AG04449 (cell line): ENCODE measurements around the gene ELF5.

Experiments used
- CTCF ChIA-PET: fragments of 350-600 bp; formaldehyde crosslinking; extraction: SDS; loops from one replicate; lab custom pipeline; 2021; ENCODE audit warnings: antibody characterized with exemption; lab: Yijun Ruan, JAX
- POLR2A ChIA-PET: fragments of 400-600, 350-600 bp; formaldehyde crosslinking; extraction: SDS; loops from one replicate; lab custom pipeline; 2020; ENCODE audit warnings: antibody characterized with exemption, inconsistent platforms; lab: Yijun Ruan, JAX
- DNase-seq: peaks from one replicate; pipeline ENCODE4 v3.0.0-alpha.2; 2010; ENCODE audit warnings: low read depth, low spot score
- H3K4me3 ChIP-seq: 2 replicates; pipeline ENCODE4 v1.5.1; 2011; ENCODE audit warnings: low read depth, mild to moderate bottlenecking, control low read depth, low read length
- TF ChIP-seq, protein P1 (sequence below): IDR thresholded peaks from one replicate; pipeline ENCODE4 v1.5.1; 2011; ENCODE audit warnings: mild to moderate bottlenecking, moderate library complexity, low read length, control low read depth, inconsistent platforms; ENCODE audit not compliant: insufficient read depth; ENCODE audit errors: missing control alignments

Gene ELF5

DNA sequence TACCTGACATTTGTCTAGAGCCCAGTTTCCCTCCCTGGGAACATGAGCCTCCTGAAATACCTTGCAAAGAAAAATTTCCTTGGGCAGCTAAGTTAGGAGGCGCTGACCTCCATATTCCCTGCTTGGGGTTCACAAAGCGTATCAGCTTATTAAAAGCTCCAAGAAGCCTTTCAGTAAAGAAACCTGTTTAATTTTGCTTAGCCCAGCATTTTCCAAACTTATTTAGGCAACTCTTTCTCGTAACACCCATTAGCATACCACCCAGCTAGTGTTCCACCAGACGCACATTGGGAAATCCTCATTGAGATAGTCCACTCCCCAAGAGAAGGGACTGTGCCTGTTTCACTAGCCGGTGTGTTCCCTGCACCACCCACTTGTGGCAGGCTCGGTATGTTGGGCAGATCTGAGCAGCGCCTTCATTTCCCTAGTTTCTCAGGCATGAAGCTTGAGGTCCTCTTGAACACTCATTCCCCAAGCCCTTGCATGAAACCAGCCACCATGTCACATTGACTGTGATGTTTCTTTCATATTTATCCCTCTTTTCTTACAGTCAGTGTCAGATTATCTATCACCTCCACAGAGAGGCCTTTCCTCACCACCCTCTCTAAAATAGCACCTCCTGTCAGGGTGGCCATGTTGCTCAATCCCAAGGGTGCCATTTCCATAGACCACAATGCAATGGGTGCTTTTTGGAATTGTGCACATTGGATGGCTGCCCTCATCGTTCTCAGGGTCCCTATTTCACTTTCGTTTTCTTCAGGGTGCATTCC lies 12.5 kb upstream of the ELF5 start:
- ChIA-PET POLR2A (no interaction called here), CTCF (interaction anchor here (1.7 kb wide), 1 partner anchor 13 kb away, joined by 7 read pairs; the partner anchor contains the start of gene ELF5)
- H3K4me3 ChIP-seq = no peak overlapping the region
- TF ChIP-seq, protein P1, sequence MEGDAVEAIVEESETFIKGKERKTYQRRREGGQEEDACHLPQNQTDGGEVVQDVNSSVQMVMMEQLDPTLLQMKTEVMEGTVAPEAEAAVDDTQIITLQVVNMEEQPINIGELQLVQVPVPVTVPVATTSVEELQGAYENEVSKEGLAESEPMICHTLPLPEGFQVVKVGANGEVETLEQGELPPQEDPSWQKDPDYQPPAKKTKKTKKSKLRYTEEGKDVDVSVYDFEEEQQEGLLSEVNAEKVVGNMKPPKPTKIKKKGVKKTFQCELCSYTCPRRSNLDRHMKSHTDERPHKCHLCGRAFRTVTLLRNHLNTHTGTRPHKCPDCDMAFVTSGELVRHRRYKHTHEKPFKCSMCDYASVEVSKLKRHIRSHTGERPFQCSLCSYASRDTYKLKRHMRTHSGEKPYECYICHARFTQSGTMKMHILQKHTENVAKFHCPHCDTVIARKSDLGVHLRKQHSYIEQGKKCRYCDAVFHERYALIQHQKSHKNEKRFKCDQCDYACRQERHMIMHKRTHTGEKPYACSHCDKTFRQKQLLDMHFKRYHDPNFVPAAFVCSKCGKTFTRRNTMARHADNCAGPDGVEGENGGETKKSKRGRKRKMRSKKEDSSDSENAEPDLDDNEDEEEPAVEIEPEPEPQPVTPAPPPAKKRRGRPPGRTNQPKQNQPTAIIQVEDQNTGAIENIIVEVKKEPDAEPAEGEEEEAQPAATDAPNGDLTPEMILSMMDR = no peak
- no peak for DNase-seq

DNA sequence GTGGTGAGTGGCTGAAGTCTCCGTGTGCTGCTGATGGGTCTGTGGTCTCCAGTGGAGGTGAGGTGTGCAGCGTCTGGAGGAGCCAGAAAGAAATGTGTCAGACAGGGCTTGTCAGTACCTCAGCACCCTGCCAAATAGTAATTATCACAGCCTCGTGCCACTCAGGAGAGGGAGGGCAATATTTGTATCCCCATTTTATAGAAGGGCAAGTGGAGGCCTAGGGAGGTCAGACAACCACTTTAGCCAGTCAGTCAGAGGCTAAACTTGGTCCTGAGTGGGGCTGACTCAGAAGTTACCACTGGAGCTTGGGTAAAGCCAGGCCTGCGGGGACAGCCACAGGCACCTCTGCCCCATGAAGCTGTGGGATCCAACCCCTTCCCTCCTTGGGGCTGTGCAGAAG lies 11.5 kb upstream of the ELF5 start:
- H3K4me3 ChIP-seq = no peak overlapping the region
- DNase-seq = no peak
- TF ChIP-seq, protein P1 = no peak
- CTCF ChIA-PET = interaction anchor here (1.5 to 1.7 kb wide), 2 partner anchors 12 to 61 kb away, joined by 4 to 7 read pairs; partner anchors contain the start of gene ELF5
- POLR2A ChIA-PET = no interaction called here

DNA sequence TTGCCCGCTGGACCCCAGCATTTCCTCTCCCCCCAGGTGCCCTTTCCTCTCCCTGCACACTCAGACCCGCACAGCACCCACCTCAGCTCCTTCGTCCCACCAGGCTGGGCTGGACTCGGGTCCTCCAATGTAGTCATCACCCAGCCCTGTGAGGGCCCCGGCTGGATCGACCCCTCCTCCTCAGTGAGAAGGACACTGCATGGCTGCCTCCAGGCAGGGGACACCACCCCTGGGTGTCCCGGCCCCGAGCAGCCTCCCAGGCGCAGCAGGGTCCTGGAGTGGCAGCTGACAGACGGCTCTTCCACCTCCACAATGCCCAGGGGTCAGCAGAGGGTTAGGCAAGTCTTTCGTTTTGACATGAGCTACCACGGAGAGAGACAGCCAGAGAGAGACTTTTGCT lies 11.1 kb upstream of the ELF5 start:
- no peak for DNase-seq
- CTCF ChIA-PET = interaction anchor here (0.7 to 1.6 kb wide), 5 partner anchors 10 to 61 kb away, joined by 3 to 8 read pairs (median 4); partner anchors contain the start of gene ELF5
- TF ChIP-seq, protein P1 = no peak
- H3K4me3 ChIP-seq = no peak overlapping the region
- POLR2A ChIA-PET = interaction anchor here (0.6 kb wide), 1 partner anchor 119 kb away, joined by 3 read pairs; no protein-coding TSS in a partner anchor

DNA sequence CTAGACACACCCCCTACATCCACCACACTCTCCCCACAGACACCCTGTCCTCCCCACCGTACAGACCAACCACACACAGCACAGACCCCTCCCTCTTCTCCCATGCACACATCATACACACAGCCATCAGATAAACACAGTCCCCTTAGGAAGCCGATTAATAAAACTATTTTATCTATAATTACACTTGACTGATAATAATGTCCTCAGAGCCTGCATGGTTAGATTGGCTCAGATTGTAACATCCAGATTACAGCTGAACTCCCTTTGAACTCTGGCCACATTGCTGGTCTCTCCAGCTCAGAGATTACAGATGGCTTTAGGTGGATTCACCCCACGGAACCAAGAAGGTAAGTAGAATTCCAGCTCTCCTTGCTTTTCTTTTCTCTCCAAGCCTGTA lies 9.5 kb upstream of the ELF5 start:
- TF ChIP-seq, protein P1 = no peak
- CTCF ChIA-PET = interaction anchor here (1.4 to 1.6 kb wide), 2 partner anchors 10 to 11 kb away, joined by 7 to 8 read pairs; partner anchors contain the start of gene ELF5
- POLR2A ChIA-PET = no interaction called here
- DNase-seq = no peak
- no peak overlapping the region for H3K4me3 ChIP-seq

DNA sequence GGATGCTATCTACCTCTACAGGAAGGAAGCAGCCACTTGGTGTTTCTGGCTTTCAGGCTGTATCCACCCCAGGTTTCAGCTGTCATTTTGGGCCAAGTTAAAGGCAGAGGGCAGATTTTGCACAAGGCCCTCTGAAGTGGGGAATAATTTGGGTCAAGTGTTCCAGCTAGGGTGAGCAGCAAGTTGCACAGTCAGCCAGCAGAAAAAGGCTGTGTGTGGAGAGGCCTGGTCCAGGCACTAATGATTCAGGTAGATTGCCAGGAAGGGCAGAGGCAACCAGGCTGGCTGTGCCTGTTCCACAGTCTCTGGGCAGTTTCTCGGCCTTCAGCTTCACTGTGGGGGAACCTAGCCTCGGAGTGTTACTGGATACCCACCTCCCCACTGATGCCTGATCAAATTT lies 8.6 kb upstream of the ELF5 start:
- H3K4me3 ChIP-seq = no peak overlapping the region
- ChIA-PET POLR2A (no interaction called here), CTCF (no interaction called here)
- no peak for DNase-seq
- TF ChIP-seq, protein P1 = no peak

DNA sequence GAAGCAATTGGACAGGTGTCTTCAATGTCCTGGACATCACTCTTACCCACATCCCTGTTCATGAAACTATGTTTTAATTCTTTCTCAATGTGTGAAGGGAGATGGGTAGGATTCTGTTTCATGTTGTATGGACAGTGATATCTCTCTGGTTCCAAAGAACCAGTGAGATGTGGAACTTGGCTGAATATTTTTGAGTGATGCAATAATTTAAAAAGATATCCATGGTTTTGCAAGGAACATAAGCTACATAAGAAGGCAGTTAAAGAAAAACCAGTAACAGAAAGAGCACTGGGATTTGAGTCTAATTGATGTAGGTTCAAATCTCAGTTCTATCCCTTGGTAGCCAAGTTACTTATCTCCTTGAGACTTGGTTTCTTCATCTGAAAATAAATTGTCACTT lies 7.7 kb upstream of the ELF5 start:
- TF ChIP-seq, protein P1 = no peak
- H3K4me3 ChIP-seq = no peak overlapping the region
- ChIA-PET POLR2A (no interaction called here), CTCF (interaction anchor here (1.4 kb wide), 1 partner anchor 9 kb away, joined by 9 read pairs; no protein-coding TSS in a partner anchor)
- no peak for DNase-seq
